GM21423 (cell line): ENCODE results near the gene ATP6V0A1.
"Not testable (repeated sequence)": the region's sequence is repeated elsewhere in the genome, so short reads cannot be mapped to it uniquely, and the experiment has no call there.

ENCODE experiments used
- ATAC-seq: cut with Tn5 transposase; IDR thresholded peaks from one replicate; pipeline ENCODE4 v1.9.1; 2021; ENCODE audit warnings: mild to moderate bottlenecking, moderate library complexity; ENCODE audit not compliant: unreplicated experiment

Gene ATP6V0A1

DNA sequence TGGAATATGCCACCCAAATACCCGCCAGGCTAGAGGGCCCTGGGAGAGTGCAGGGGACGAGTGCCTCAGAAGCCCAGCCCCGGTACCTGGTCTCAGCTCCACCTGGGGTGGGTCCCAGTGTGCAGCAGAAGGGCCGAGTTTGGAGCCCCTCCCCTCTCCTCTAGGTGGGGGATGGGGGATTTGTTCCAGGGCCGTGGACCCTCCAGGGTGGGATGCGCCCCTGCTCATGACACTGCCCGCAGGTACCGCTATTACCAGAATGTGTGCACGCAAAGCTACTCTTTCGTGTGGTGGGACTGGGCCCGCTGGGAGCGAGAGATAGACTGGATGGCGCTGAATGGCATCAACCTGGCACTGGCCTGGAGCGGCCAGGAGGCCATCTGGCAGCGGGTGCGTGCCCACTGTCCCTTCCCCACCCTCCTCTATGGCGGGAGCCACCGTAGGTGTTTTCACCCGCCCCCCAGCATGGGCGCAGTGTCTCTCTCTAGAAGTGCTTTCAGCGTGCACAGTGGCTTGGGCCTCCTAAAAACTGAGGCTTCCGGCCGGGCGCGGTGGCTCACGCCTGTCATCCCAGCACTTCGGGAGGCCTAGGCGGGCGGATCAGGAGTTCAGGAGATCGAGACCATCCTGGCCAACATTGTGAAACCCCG, 78.6 kb downstream of the ATP6V0A1 start:
- no peak for ATAC-seq

DNA sequence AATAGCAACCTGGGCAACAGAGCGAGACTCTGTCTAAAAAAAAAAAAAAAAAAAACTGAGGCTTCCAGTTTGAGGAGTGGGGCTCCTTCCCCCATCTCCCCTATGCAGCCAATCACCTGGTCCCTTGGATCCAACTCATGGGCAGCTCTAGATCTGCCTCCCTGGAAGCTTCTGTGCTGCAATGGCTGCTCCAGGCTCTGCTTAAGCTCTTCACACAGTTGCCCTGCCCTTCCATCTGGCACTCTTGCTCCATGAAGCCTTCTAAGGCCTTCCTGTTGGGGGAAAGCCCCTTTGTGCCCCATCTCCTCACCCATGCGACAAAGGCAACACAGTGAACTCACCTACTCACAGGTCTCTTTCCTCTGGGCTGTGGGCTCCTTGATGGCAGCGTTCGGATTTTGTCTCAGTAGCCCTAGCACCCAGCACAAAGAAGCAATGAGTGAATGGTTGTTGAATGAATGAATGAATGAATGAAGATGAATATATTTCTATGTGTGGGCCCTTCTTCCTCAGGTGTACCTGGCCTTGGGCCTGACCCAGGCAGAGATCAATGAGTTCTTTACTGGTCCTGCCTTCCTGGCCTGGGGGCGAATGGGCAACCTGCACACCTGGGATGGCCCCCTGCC, 79.3 kb downstream of the ATP6V0A1 start:
- ATAC-seq: no peak

DNA sequence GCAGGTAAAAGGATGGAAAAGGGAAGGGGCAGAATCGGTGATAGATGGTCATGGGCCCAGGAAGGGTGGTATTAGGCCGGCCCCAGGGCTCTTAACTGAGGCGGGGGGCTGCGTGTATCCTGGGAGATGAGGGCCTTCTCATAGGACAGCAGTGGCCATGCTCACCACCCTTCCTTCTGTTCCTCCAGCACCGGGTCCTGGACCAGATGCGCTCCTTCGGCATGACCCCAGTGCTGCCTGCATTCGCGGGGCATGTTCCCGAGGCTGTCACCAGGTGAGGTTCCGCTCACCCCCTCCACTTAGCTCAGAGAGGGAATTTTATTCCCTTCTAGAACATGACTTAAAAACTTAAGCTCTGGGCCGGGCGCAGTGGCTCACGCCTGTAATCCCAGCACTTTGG, 79.8 kb downstream of the ATP6V0A1 start:
- no peak for ATAC-seq

DNA sequence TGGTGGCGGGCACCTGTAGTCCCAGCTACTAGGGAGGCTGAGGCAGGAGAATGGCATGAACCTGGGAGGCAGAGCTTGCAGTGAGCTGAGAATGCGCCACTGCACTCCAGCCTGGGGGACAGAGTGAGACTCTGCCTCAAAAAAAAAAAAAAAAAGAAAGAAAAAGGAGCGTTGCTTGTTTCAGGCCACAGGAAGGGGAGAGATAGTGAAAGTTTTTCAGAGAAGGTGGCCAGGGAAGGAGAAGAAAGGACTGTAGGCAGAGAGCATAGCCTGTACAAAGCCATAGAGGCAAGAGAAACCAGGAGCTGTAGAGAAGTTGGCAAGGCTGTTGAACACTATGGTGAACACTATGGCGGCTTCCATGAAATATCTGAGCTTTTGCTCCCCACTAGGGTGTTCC, 81.9 kb downstream of the ATP6V0A1 start:
- ATAC-seq: not testable (repeated sequence)

DNA sequence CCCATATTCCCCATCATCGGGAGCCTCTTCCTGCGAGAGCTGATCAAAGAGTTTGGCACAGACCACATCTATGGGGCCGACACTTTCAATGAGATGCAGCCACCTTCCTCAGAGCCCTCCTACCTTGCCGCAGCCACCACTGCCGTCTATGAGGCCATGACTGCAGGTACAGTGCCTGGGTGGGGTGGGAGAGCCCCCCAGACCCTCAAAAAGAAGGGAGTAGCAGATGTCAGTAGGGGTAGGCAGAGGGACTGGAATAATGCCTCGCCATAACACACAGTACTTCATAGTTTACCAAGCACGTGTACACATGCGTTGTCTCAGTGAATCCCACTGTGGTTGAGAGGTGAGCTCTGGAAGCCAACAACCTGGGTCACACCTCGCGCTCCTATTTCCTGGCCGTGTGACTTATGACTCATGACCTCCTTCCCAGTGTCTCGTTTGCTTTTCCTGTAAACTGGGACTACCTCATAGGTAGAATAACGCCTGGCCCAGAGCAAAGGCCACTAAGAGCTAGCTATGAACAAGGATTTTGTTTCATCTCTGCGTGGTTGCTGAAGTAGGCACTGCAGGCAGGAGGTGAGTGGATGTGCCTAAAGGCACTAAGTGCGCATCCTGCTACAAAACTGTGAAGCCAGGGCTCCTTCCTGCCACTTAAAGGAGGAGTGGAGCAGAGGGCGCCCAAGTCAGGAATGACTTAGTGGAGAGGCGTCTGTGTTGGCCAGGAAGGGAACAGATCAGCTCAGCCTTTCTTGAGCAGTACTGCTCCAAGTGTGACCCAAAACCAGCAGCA, 82.6 kb downstream of the ATP6V0A1 start:
- no peak for ATAC-seq

DNA sequence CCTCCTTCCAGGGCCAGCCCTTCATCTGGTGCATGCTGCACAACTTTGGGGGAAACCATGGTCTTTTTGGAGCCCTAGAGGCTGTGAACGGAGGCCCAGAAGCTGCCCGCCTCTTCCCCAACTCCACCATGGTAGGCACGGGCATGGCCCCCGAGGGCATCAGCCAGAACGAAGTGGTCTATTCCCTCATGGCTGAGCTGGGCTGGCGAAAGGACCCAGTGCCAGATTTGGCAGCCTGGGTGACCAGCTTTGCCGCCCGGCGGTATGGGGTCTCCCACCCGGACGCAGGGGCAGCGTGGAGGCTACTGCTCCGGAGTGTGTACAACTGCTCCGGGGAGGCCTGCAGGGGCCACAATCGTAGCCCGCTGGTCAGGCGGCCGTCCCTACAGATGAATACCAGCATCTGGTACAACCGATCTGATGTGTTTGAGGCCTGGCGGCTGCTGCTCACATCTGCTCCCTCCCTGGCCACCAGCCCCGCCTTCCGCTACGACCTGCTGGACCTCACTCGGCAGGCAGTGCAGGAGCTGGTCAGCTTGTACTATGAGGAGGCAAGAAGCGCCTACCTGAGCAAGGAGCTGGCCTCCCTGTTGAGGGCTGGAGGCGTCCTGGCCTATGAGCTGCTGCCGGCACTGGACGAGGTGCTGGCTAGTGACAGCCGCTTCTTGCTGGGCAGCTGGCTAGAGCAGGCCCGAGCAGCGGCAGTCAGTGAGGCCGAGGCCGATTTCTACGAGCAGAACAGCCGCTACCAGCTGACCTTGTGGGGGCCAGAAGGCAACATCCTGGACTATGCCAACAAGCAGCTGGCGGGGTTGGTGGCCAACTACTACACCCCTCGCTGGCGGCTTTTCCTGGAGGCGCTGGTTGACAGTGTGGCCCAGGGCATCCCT, 84.8 kb downstream of the ATP6V0A1 start:
- no peak for ATAC-seq

DNA sequence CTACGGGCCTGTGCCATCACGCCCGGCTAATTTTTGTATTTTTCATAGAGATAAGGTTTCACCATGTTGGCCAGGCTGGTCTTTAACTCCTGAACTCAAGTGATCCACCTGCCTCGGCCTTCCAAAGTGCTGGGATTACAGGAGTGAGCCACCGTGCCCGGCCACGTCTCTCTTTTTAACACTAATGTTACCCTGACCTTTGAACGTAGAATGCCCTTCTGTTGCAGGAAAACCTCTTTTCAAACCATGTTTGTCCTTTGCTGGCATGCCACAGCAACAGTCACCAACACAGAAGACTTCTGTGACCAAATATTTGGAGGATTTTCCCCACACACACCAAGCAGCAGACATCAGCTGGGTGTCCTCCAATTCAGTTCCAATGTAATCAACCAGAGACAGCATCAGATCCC, 86.2 kb downstream of the ATP6V0A1 start:
- no peak for ATAC-seq

DNA sequence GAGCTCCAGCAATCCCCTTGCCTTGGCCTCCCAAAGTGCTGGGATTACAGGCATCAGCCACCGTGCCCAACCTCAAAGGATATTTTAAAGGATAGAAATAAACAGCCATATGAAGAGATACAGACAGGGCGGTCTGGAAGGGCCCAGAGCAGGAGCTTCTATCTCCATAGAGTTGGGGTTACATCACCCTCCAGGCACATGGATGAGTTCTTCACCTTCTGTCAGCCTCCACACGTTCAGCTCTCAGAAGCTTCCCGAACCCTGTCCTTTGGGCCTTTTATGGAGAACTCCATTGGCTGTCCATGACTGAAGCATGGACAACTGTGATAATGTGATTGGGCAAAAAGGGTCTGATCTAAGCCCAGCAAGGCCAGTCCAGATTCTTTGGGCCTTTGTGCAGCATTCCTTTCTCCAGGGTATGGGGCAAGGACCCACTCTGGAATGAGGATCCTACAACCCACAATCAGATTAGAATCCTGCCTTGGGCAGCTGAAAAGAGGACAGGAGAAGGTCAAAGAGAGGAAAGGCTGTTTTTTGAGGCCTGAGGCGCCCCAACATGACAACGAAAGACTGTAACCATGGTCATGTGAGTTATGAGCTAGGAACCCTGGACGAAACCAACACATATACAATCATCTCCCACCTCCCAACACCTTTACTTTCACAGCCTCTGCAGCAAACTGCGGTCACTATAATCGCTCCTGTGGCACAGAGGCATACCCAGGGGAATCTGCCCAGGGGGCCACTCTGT, 87.3 kb downstream of the ATP6V0A1 start:
- not testable (repeated sequence) for ATAC-seq

DNA sequence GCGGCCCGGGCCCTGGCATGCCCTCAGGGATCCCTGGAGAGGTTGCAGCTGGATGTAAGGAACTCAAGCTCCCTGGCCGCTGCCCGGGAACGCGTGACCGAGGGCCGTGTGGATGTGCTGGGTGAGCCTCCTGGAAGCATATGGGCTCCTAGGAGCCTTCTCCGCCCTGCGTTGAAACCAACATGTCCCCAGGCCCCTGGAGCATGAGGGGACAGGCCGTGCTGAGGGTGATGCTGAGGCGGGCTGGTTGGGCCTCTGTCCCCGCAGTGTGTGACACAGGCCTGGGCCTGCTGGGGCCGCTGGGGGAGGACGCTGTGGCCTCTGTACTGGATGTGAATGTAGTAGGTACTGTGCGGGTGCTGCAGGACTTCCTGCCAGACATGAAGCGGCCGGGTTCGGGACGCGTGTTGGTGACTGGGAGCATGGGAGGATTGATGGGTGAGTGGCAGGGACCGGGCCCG, 88.4 kb downstream of the ATP6V0A1 start:
- ATAC-seq: no peak

DNA sequence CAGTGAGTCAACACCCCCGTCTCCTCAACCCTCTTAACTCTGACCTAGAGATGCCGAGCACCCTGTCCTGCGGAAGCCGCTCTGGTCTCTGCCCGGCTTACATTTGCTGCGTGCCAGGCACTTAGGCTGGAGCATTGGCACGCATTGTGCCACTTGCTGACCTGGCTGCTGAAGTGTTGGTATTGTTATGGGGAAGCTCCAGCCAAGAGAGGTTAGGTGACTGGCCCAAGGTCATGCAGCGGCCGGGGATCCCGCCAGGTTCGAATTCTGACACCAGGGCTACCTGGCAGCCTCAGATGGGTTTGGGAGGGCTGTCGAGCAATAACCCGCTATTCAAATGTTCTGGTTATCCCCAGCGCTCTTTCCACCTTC, 89.0 kb downstream of the ATP6V0A1 start:
- no peak for ATAC-seq

DNA sequence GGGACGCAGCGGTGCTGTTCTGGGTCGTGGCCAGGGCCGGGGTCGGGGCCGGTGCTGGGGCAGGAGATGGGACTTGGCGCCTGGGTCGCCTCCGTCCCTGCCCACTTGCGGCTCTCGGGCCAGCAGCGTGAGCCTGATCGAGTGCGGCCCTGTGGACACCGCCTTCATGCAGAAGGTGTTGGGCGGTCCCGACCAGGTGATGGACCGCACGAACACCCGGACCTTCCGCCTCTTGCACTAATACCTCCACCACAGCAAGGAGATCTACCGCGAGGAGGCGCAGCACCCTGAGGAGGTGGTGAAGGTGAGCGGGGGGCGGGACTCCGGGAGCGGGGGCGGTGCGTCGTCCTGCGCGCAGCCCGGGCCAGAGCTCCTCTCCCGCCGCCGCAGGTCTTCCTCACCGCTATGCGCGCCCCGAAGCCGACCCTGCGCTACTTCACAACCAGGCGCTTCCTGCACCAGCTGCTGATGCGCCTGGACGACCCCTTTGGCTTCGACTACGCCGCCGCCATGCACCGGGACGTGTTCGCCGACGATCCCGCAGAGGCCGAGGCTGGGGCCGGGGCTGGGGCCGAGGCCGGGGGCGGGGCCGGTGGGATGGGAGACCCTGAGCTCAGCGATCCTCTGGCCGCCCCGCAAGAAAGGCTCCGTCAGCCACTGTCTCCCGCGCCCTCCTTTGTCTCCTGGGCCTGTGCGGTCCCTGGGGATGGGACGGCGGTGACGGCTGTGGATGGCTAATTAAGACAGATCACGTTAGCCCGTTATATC, 89.6 kb downstream of the ATP6V0A1 start:
- peak; percentile 61 for ATAC-seq

DNA sequence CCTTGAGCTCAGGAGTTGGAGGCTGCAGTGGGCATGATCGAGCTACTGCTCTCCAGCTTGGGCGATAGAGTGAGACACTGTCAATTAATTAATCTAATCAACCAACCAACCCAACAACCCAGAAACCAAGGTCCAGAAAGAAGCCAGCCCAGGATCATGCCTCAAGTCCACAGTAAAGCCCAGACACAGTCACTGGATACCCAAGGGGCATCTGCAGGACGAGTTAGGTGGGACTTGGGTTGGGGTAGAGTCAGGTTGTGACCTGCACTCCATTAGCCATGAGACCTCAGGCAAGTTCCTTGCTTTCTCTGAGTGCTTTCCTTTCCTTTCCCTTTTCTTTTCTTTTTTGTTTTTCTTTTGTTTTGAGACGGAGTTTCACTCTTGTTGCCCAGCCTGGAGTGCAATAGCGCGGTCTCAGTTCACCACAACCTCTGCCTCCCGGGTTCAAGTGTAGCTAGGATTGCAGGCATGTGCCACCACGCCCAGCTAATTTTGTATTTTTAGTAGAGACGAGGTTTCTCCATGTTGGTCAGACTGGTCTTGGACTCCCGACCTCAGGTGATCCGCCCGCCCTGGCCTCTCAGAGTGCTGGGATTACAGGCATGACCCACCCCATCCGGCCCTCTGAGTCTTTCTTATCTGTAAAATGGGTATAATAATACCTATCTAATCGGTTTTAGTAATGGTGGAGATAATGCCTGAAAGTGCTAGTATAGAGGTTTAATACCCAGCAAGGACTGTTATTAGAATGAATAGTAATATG, 90.5 kb downstream of the ATP6V0A1 start:
- ATAC-seq: no peak

DNA sequence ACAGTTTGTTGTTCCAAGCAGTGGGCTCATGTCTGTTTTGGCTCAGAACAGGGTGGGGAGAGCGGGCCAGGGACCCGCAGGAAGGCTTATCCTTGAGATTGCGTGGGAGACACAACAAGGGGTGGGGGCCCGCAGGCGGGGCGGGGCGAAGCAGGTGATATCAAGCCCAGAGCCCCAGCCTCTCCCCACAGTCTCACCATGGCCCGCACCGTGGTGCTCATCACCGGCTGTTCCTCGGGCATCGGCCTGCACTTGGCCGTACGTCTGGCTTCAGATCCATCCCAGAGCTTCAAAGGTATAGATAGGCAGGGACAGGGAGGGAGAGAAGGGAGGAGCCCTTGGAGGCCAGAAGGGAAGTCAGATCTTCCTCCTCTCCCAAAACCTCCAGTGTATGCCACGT, 94.1 kb downstream of the ATP6V0A1 start, which contains the start of gene HSD17B1:
TSS of gene HSD17B1 (plus strand) at position 188 of the 400 bp plus-strand sequence. CDS start at position 199, 11 bp downstream.
- not testable (repeated sequence) for ATAC-seq

DNA sequence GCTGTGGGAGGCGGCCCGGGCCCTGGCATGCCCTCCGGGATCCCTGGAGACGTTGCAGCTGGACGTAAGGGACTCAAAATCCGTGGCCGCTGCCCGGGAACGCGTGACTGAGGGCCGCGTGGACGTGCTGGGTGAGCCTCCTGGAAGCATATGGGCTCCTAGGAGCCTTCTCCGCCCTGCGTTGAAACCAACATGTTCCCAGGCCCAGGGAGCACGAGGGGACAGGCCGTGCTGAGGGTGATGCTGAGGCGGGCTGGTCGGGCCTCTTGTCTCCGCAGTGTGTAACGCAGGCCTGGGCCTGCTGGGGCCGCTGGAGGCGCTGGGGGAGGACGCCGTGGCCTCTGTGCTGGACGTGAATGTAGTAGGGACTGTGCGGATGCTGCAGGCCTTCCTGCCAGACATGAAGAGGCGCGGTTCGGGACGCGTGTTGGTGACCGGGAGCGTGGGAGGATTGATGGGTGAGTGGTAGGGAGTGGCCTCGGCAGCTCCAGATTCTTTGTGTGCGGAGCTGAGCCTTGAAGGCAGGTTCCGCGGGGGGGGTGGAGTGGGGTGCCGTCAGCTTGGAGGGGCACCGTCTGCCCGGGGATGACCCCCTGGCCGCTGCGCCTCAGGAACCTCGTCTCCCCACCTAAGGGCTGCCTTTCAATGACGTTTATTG, 94.6 kb downstream of the ATP6V0A1 start:
- ATAC-seq: no peak

DNA sequence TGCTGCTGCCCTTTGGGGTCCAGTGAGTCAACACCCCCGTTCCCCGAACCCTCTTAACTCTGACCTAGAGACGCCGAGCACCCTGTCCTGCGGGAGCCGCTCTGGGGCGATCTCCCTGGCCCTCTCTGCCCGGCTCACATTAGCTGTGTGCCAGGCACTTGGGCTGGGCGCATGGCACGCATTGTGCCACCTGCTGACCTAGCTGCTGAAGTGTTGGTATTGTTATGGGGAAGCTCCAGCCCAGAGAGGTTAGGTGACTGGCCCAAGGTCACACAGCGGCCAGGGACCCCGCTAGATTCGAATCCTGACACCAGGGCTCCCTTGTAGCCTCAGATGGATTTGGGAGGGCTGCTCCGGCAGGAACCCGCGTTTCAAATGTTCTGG, 95.2 kb downstream of the ATP6V0A1 start:
- ATAC-seq: no peak

DNA sequence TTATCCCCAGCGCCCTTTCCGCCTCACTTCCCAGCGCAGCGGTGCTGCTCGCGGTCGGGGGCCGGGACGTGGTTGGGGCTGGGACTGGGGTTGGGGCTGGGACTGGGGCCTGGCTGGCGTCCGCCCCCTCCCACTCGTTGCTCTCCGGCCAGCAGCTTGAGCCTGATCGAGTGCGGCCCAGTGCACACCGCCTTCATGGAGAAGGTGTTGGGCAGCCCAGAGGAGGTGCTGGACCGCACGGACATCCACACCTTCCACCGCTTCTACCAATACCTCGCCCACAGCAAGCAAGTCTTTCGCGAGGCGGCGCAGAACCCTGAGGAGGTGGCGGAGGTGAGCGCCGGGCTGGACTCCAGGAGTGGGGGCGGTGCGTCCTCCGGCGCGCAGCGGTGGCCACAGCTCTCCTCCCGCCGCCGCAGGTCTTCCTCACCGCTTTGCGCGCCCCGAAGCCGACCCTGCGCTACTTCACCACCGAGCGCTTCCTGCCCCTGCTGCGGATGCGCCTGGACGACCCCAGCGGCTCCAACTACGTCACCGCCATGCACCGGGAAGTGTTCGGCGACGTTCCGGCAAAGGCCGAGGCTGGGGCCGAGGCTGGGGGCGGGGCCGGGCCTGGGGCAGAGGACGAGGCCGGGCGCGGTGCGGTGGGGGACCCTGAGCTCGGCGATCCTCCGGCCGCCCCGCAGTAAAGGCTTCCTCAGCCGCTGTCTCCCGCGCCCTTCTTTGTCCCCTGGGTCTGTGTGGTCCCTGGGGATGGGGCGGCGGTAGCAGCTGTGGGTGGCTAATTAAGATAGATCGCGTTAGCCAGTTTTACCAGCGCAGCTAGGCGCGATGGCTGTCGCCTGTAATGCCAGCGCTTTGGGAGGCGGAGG, 95.8 kb downstream of the ATP6V0A1 start:
- peak; percentile 88 for ATAC-seq

DNA sequence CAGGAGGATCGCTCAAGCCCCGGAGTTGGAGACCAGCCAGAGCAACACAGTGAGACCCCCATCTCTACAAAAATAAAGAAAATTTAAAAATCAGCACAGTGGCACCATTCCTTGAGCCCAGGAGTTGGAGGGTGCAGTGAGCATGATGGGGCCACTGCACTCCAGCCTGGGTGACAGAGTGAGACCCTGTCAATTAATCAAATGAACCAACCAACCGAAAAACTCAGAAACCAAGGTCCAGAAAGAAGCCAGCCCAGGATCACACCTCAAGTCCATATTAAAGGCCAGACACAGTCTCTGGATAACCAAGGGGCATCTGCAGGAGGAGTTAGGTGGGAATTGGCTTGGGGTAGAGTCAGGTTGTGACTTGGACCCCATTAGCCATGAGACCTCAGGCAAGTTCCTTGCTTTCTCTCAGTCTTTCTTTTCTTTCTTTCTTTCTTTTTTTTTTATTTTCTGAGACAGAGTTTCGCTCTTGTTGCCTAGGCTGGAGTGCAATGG, 96.5 kb downstream of the ATP6V0A1 start:
- ATAC-seq: no peak
